GM10266 (cell line): ENCODE data around the gene BORCS8.

Experiments
- DNase-seq: peaks from one replicate; pipeline ENCODE4 v3.0.0; 2012; ENCODE audit errors: extremely low spot score
- CTCF ChIP-seq: IDR thresholded peaks from 2 replicates; pipeline ENCODE4 v1.5.1; 2012; ENCODE audit warnings: mild to moderate bottlenecking, low read depth; ENCODE audit not compliant: control insufficient read depth, insufficient read depth; ENCODE audit errors: missing control alignments

Gene BORCS8

GRCh38 chr19:19192078-19192882, at the start of gene BORCS8, which contains the start of gene RFXANK:
TSS of gene BORCS8 (minus strand) at chr19:19192152. CDS start at chr19:19192117, 35 bp downstream.
TSS of gene RFXANK (plus strand) at chr19:19192258. CDS start at chr19:19193947, 1,689 bp downstream.
- DNase-seq, result peak; percentile 95
- TF ChIP-seq CTCF, result no peak

DNA sequence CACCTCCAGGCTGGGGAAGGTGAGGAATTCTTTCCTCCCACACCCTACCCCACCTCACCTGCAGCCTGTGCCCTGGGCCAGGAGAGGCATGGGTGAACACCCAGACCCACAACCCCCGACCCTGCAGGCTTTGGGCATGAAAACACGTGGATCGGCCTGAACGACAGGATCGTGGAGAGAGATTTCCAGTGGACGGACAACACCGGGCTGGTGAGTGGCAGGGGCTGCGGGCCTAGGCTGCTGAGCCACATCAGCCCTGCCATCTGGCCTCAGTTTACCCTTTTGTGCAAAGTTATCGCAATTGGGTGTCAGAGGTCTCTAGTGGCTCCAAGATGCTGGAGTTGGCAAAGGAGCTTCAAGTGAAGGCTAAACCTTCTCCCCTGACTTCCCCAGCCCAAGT, 48.5 kb upstream of the BORCS8 start:
- DNase-seq, result no peak
- no peak for TF ChIP-seq CTCF

DNA sequence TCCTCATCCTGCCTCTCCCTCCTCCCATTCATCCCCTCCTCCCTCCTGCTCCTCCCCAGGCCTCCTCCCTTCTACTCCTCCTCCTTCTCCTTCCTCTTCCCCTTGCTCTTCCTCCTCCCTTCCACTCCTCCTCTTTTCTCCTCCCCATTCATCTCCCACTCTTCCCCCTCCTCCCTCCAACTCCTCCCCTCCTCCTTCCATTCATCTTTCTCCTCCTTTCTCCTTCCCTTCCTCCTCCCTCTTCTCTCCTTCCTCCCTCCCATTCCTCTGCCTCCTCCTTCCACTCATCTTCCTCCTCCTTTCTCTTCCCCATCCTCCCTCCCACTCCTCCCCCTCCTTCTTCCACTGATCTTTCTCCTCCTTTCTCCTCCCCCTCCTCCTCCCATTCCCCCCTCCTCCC, 47.7 kb upstream of the BORCS8 start:
- no peak for TF ChIP-seq CTCF
- no peak for DNase-seq

GRCh38 chr19:19238126-19238894, 46.4 kb upstream of the BORCS8 start:
- DNase-seq, result no peak
- no peak for TF ChIP-seq CTCF

GRCh38 chr19:19236173-19236572, 44.2 kb upstream of the BORCS8 start:
- TF ChIP-seq CTCF, result no peak
- no peak for DNase-seq

GRCh38 chr19:19234220-19234816, 42.4 kb upstream of the BORCS8 start:
- DNase-seq, result no peak
- TF ChIP-seq CTCF, result no peak
